GM12878 (cell line): ENCODE data around the gene L1CAM. TPM values are rescaled to one million over a fixed set of nuclear protein-coding genes. Genes with fewer than 3 reads are reported as not detected.
A peak's percentile ranks its signal among the peaks of the same experiment; 100 is the strongest.

ENCODE experiments used
- CHD1 ChIP-seq: IDR thresholded peaks from 2 replicates; pipeline ENCODE4 v1.6.1; 2012; ENCODE audit warnings: low read depth, low read length, improper control_type of control experiment
- CREM ChIP-seq: IDR thresholded peaks from 2 replicates; pipeline ENCODE4 v1.6.1; 2014; ENCODE audit warnings: antibody characterized with exemption, low read depth
- DPF2 ChIP-seq: fragments of 450-650 bp; IDR thresholded peaks from 2 replicates; pipeline ENCODE4 v1.6.1; 2017; ENCODE audit warnings: mild to moderate bottlenecking
- ETV6 ChIP-seq, 2 experiments: fragments of 450-650 bp in 1 of 2; IDR thresholded peaks in 1 of 2; conservative IDR thresholded peaks in 1 of 2; 2 replicates each; pipeline ENCODE4 v1.6.1; 2014; ENCODE audit warnings: antibody characterized with exemption in 1 of 2, borderline replicate concordance in 1 of 2, low read depth in 1 of 2, mild to moderate bottlenecking in 1 of 2, moderate library complexity in 1 of 2
- FOS ChIP-seq: IDR thresholded peaks from 3 replicates; pipeline ENCODE4 v1.6.1; 2011; ENCODE audit warnings: borderline replicate concordance; ENCODE audit not compliant: insufficient read length; ENCODE audit errors: extremely low read depth
- GATAD2B ChIP-seq: fragments of 450-650 bp; conservative IDR thresholded peaks from 2 replicates; pipeline ENCODE4 v1.6.1; 2017; ENCODE audit warnings: low read depth, mild to moderate bottlenecking, moderate library complexity
- IKZF2 ChIP-seq, 2 experiments: fragments of 450-650 bp; IDR thresholded peaks; 2 replicates each; pipeline ENCODE4 v1.6.1; 2017; ENCODE audit warnings: mild to moderate bottlenecking in 2 of 2, moderate library complexity in 2 of 2
- NR2C1 ChIP-seq: fragments of 450-650 bp; IDR thresholded peaks from 2 replicates; pipeline ENCODE4 v1.6.1; 2017; ENCODE audit warnings: antibody characterized with exemption, mild to moderate bottlenecking, moderate library complexity
- POLR2A ChIP-seq: IDR thresholded peaks from 2 replicates; pipeline ENCODE4 v1.6.1; 2011; ENCODE audit warnings: low read depth, mild to moderate bottlenecking, low read length
- RB1 ChIP-seq: fragments of 450-650 bp; formaldehyde crosslinking; IDR thresholded peaks from 2 replicates; pipeline ENCODE4 v1.6.1; 2017; ENCODE audit warnings: mild to moderate bottlenecking, borderline replicate concordance
- RFX5 ChIP-seq: IDR thresholded peaks from 2 replicates; pipeline ENCODE4 v1.6.1; 2011; ENCODE audit warnings: low read depth, low read length, improper control_type of control experiment
- SPI1 ChIP-seq: IDR thresholded peaks from 2 replicates; pipeline ENCODE4 v1.6.1; 2011; ENCODE audit warnings: low read depth, mild to moderate bottlenecking, low read length, moderate library complexity, borderline replicate concordance; ENCODE audit not compliant: insufficient read depth
- TBL1XR1 ChIP-seq: IDR thresholded peaks from 2 replicates; pipeline ENCODE4 v1.6.1; 2012; ENCODE audit warnings: low read depth, low read length, improper control_type of control experiment
- ZNF207 ChIP-seq: fragments of 450-650 bp; IDR thresholded peaks from 2 replicates; pipeline ENCODE4 v1.6.1; 2014; ENCODE audit warnings: antibody characterized with exemption, mild to moderate bottlenecking, borderline replicate concordance
- ZNF217 ChIP-seq: fragments of 450-650 bp; IDR thresholded peaks from 2 replicates; pipeline ENCODE4 v1.6.1; 2017; ENCODE audit warnings: antibody characterized with exemption, mild to moderate bottlenecking
- polyA plus RNA-seq, 11 experiments: library from polyadenylated mRNA; depleted of rRNA in 4 of 11; unstranded in 6 of 11; stranded (reverse) in 5 of 11; fragments of >200 nt; fragmentation: Nextera tagmentation in 4 of 11; fragmentation: Illumina TruSeq in 1 of 11; extraction: Ambion mirVana in 4 of 11; extraction: Trizol in 1 of 11; gene quantifications; 1 replicate in 1 of 11; 2 replicates in 10 of 11; pipeline versions ENCODE4 v1.2.1 to v1.2.3, GENCODE V29; 2011 to 2016; ENCODE audit warnings: inconsistent platforms in 2 of 11, missing spikeins in 2 of 11, low read depth in 1 of 11
- total RNA-seq, 4 experiments: library from RNA; depleted of rRNA in 3 of 4; stranded (reverse); fragments of >200 nt in 3 of 4; fragmentation: Illumina TruSeq in 1 of 4; extraction: Trizol in 1 of 4; gene quantifications; 2 replicates each; pipeline versions ENCODE4 v1.2.1 to v1.2.3, GENCODE V29; 2013 to 2021
- TF ChIP-seq, protein P1 (sequence below): IDR thresholded peaks from 2 replicates; pipeline ENCODE4 v1.6.1; 2011; ENCODE audit warnings: borderline replicate concordance, low read depth, mild to moderate bottlenecking, moderate library complexity, mixed read lengths, low read length; ENCODE audit not compliant: insufficient read depth; ENCODE audit errors: extremely low read length
- TF ChIP-seq, protein P2 (sequence below): fragments of 450-650 bp; IDR thresholded peaks from 2 replicates; pipeline ENCODE4 v1.6.1; 2018; ENCODE audit warnings: mild to moderate bottlenecking, low read depth, moderate library complexity; ENCODE audit not compliant: partially characterized antibody
- TF ChIP-seq, protein P3 (sequence below): IDR thresholded peaks from 2 replicates; pipeline ENCODE4 v1.6.1; 2011; ENCODE audit warnings: low read depth, low read length, improper control_type of control experiment, borderline replicate concordance
- TF ChIP-seq, protein P4 (sequence below): fragments of 450-650 bp; IDR thresholded peaks from 2 replicates; pipeline ENCODE4 v1.6.1; 2018; ENCODE audit warnings: borderline replicate concordance, mild to moderate bottlenecking; ENCODE audit not compliant: partially characterized antibody
- TF ChIP-seq, protein P5 (sequence below): fragments of 450-650 bp; IDR thresholded peaks from 2 replicates; pipeline ENCODE4 v1.6.1; 2017; ENCODE audit warnings: mild to moderate bottlenecking, low read depth, inconsistent platforms; ENCODE audit not compliant: poor library complexity, severe bottlenecking

Gene L1CAM
- total and polyA plus RNA-seq, 10 of the 15 experiments (the other 5 are each of a cell fraction or from before 2014, with no cell fraction given): 0.01 to 0.64 (median 0.09) TPM; not detected in 5

DNA sequence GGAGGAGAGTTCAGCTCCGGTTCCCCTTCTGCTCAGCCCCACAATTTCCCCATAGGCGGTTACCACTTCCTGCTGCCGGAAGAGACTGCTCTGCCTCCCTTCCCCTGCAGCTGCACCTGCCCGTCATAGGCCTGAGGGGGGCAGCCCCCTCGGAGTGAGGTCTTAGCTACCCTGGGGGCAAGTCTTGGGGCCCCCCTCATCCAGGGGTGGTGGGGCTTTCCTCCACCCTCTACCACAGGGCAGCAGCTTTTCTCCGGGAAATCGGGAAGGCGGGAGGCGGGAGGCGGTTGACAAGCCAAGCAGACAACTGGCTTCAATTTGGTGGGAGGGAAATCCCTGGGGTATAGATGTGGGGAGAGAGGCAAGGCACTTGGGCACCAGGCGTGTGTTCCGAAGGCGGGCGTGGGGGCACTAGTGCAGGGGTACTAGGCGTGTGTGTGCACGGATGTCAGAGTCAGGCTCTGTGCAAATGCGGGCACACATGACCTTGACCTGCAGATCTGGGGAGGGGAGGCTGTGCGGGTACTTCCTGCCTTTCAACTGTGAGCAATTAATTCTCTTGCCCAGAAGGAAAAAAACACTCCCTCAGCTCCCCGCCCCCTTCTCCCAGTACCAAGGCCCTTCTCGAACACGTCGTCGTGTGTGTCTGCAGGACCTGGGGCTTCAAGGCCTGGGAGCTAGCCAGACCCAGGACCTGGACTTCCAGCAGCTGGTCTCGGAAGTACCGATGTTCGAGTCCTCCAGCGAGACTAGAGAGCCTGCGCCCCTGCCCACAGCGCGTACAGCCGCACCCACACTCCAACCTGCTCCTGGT is 41.1 kb upstream of the L1CAM start (continued):
- TF ChIP-seq ZNF207: no peak
- TF ChIP-seq, protein P1, sequence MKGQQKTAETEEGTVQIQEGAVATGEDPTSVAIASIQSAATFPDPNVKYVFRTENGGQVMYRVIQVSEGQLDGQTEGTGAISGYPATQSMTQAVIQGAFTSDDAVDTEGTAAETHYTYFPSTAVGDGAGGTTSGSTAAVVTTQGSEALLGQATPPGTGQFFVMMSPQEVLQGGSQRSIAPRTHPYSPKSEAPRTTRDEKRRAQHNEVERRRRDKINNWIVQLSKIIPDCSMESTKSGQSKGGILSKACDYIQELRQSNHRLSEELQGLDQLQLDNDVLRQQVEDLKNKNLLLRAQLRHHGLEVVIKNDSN: no peak
- TF ChIP-seq, protein P2, sequence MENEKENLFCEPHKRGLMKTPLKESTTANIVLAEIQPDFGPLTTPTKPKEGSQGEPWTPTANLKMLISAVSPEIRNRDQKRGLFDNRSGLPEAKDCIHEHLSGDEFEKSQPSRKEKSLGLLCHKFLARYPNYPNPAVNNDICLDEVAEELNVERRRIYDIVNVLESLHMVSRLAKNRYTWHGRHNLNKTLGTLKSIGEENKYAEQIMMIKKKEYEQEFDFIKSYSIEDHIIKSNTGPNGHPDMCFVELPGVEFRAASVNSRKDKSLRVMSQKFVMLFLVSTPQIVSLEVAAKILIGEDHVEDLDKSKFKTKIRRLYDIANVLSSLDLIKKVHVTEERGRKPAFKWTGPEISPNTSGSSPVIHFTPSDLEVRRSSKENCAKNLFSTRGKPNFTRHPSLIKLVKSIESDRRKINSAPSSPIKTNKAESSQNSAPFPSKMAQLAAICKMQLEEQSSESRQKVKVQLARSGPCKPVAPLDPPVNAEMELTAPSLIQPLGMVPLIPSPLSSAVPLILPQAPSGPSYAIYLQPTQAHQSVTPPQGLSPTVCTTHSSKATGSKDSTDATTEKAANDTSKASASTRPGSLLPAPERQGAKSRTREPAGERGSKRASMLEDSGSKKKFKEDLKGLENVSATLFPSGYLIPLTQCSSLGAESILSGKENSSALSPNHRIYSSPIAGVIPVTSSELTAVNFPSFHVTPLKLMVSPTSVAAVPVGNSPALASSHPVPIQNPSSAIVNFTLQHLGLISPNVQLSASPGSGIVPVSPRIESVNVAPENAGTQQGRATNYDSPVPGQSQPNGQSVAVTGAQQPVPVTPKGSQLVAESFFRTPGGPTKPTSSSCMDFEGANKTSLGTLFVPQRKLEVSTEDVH: no peak
- no peak for TF ChIP-seq ZNF217
- TF ChIP-seq, protein P3, sequence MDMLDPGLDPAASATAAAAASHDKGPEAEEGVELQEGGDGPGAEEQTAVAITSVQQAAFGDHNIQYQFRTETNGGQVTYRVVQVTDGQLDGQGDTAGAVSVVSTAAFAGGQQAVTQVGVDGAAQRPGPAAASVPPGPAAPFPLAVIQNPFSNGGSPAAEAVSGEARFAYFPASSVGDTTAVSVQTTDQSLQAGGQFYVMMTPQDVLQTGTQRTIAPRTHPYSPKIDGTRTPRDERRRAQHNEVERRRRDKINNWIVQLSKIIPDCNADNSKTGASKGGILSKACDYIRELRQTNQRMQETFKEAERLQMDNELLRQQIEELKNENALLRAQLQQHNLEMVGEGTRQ: no peak
- peak; percentile 52 for TF ChIP-seq DPF2
- no peak for TF ChIP-seq FOS
- TF ChIP-seq, protein P4, sequence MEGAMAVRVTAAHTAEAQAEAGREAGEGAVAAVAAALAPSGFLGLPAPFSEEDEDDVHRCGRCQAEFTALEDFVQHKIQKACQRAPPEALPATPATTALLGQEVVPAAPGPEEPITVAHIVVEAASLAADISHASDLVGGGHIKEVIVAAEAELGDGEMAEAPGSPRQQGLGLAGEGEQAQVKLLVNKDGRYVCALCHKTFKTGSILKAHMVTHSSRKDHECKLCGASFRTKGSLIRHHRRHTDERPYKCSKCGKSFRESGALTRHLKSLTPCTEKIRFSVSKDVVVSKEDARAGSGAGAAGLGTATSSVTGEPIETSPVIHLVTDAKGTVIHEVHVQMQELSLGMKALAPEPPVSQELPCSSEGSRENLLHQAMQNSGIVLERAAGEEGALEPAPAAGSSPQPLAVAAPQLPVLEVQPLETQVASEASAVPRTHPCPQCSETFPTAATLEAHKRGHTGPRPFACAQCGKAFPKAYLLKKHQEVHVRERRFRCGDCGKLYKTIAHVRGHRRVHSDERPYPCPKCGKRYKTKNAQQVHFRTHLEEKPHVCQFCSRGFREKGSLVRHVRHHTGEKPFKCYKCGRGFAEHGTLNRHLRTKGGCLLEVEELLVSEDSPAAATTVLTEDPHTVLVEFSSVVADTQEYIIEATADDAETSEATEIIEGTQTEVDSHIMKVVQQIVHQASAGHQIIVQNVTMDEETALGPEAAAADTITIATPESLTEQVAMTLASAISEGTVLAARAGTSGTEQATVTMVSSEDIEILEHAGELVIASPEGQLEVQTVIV: no peak
- TF ChIP-seq, protein P5, sequence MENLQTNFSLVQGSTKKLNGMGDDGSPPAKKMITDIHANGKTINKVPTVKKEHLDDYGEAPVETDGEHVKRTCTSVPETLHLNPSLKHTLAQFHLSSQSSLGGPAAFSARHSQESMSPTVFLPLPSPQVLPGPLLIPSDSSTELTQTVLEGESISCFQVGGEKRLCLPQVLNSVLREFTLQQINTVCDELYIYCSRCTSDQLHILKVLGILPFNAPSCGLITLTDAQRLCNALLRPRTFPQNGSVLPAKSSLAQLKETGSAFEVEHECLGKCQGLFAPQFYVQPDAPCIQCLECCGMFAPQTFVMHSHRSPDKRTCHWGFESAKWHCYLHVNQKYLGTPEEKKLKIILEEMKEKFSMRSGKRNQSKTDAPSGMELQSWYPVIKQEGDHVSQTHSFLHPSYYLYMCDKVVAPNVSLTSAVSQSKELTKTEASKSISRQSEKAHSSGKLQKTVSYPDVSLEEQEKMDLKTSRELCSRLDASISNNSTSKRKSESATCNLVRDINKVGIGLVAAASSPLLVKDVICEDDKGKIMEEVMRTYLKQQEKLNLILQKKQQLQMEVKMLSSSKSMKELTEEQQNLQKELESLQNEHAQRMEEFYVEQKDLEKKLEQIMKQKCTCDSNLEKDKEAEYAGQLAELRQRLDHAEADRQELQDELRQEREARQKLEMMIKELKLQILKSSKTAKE: peak; percentile 26
- TF ChIP-seq NR2C1: no peak
- peak in 1 of 2 experiments; percentile 94; a peak in 2 of 4 replicates for TF ChIP-seq ETV6 (conservative IDR thresholded peaks at IDR 0.05 in 1 of 2, IDR thresholded peaks at IDR 0.05 in 1 of 2; ENCODE audit: borderline replicate concordance in 1 of 2, low read depth in 1 of 2)
- TF ChIP-seq SPI1: peak; percentile 69; the same call in 1 of the 2 replicates
- peak; percentile 20 for TF ChIP-seq POLR2A
- no peak for TF ChIP-seq CHD1
- TF ChIP-seq IKZF2 (IDR thresholded peaks at IDR 0.05): peak; percentile 76
- TF ChIP-seq RFX5: no peak
- TF ChIP-seq RB1: no peak
- TF ChIP-seq GATAD2B: peak; percentile 30; the same call in 1 of the 2 replicates
- TF ChIP-seq TBL1XR1: peak; percentile 59; the same call in 1 of the 2 replicates
- peak; percentile 53; the same call in 1 of the 2 replicates for TF ChIP-seq CREM
